Measurements from ENCODE around the gene PRR18. TPM values are rescaled to one million over a fixed set of nuclear protein-coding genes. Genes with fewer than 3 reads are reported as not detected.

Gene PRR18
- total RNA-seq, 1 donor from 2014 or later = 0.59 TPM

DNA sequence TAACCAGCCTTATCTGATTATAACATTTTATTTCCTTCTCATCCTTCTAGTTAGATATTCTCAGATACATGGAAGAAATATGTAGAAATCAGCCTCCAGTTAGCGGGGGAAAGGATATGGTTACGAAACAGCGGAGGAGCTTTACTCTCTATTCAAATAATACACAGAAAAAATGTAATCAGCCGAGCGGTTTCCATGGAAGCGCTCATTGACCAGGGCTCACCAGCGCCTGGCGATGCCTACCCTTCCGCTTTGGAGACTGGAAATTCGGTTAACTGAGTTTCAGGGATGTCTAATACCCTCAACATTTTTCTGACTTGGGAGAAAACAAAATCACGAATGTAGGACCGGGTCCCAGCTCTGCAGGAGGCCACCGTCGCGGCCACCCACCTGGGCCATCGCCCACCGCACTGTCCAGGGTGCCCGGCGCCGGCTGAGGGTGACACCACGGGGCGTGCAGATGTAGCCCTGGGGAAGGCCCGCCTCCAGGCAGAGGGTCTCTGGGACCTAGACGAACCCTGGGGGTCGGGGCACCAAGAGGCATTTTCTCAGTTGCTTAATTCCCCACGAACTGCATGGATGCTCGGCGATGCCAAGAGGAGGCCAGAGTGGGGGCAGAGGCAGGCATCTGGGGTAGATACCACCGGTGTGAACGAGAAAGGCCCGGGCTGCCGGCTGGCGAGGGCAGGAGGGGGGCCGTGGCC lies 1.7 kb downstream of the PRR18 start:
- TF ChIP-seq, protein P1, sequence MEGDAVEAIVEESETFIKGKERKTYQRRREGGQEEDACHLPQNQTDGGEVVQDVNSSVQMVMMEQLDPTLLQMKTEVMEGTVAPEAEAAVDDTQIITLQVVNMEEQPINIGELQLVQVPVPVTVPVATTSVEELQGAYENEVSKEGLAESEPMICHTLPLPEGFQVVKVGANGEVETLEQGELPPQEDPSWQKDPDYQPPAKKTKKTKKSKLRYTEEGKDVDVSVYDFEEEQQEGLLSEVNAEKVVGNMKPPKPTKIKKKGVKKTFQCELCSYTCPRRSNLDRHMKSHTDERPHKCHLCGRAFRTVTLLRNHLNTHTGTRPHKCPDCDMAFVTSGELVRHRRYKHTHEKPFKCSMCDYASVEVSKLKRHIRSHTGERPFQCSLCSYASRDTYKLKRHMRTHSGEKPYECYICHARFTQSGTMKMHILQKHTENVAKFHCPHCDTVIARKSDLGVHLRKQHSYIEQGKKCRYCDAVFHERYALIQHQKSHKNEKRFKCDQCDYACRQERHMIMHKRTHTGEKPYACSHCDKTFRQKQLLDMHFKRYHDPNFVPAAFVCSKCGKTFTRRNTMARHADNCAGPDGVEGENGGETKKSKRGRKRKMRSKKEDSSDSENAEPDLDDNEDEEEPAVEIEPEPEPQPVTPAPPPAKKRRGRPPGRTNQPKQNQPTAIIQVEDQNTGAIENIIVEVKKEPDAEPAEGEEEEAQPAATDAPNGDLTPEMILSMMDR (IDR thresholded peaks at IDR 0.05) = no peak
- ATAC-seq (peak in 1 of 2 donors; percentile 38), DNase-seq (no peak)
- intact Hi-C loops (cut with DNase I) = no loop called here
- Histone ChIP-seq H3K36me3 (no peaks in the 10 kb centered on the region), H3K9me3 (no peaks in the 10 kb centered on the region), H3K27me3 (ENCODE audit: low read depth) (peaks cover 54% of the 10 kb centered on the region), H3K27ac (no peak overlapping the region), H3K4me3 (peak overlapping the region; percentile 48), H3K4me1 (peaks cover 18% of the 10 kb centered on the region)

DNA sequence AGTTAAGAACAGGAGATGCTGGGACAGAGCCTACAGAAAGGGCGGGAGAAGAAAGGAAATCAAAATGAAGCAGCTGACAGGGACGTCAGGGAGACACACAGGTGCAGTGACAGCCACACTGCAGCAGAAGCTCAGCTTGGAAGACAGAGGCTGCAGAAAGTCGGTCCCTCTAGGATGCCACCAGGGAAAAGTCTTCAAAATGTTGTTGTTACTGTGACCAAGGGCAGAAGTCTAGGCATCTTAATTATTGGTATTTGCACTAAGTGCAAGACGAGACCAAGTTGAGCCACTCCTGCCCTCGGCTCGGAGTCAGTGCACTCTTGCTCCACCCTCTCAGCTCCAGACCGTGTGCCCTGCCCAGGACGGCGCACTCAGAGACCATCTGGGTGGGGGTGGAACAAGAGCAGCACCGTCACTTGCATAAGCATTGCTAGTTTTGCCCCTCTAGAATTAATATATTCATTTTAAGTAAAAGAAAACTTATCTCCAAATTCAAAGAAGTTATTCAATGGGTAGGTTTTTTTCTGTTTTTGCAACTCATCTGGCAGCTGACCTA lies 2.6 kb downstream of the PRR18 start:
- TF ChIP-seq, protein P1 (IDR thresholded peaks at IDR 0.05) = no peak
- H3K9me3 ChIP-seq = no peaks in the 10 kb centered on the region
- H3K36me3 ChIP-seq = no peaks in the 10 kb centered on the region
- DNase-seq = no peak
- H3K27ac ChIP-seq = no peak overlapping the region
- H3K4me1 ChIP-seq = peaks cover 18% of the 10 kb centered on the region
- no peak overlapping the region for H3K4me3 ChIP-seq
- H3K27me3 ChIP-seq (ENCODE audit: low read depth) = peaks cover 54% of the 10 kb centered on the region
- ATAC-seq = no peak
- intact Hi-C loops (cut with DNase I) = no loop called here

DNA sequence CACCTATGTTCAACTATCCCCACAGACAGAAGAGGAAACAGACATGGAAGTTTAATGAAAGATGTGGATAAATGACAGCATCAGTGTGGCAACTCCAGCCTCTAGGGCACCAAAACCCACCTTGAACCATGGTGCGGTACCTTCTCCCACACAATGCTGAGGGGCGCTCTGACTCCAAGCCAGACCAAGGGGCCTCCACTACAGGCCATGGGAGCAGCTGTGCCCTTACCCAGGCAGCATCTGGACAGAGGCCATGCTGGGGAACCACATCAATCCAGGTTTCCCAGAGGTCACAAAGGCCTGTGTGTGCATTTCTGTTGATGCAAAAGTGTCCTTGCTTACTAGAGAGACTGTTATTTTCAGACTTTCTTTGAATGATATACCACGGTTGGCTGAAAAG lies 4.1 kb downstream of the PRR18 start:
- no peak for DNase-seq
- H3K4me1 ChIP-seq = peaks cover 18% of the 10 kb centered on the region
- TF ChIP-seq, protein P1 (IDR thresholded peaks at IDR 0.05) = no peak
- no peak overlapping the region for H3K27ac ChIP-seq
- no peaks in the 10 kb centered on the region for H3K9me3 ChIP-seq
- no peaks in the 10 kb centered on the region for H3K36me3 ChIP-seq
- H3K27me3 ChIP-seq (ENCODE audit: low read depth) = peaks cover 52% of the 10 kb centered on the region
- no peak for ATAC-seq
- H3K4me3 ChIP-seq = no peak overlapping the region
- intact Hi-C loops (cut with DNase I) = no loop called here

DNA sequence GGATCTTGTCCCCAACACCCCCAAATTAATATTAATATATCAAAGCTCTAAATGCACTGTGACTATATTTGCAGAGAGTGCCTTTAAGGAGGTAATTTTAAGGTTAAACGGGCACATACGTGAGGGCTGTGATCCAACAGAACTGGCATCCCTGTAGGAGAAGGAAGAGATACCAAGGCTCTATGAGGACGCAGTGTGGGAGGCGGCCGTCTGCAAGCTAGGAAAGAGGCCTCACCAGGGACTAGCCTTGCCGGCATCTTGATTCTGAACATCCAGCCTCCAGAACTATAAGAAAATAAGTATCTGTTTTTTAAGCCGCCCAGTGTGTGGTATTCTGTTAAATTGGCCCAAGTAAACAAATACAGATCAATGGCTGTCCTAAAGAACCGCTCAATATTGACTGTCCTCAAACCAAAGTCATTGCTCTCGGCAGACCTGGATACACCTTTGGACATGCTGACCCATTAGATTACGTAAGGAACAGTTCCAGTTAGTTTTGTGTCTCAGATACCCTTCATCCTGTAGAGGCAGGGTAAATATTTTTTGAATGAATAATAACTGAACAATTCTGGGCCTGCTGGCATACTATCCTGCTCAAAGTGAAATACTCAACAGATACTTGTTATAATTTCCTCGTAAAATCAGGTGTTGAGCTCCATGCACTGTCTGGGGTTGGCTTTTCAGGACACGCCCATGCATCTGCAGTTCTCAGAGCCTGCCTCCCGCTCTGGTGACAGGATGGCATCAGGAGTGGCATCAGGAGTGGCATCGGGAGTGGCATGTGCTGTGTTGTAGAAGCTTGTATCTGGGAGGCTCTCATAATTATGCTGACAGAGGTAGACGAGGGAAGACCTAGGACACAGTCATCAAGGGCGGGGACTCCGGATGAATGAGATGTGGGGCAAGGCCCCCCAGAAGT lies 6.3 kb downstream of the PRR18 start:
- peaks cover 46% of the 10 kb centered on the region for H3K27me3 ChIP-seq (ENCODE audit: low read depth)
- no peaks in the 10 kb centered on the region for H3K9me3 ChIP-seq
- H3K4me1 ChIP-seq = peaks cover 3% of the 10 kb centered on the region
- no peaks in the 10 kb centered on the region for H3K36me3 ChIP-seq
- TF ChIP-seq, protein P1 (IDR thresholded peaks at IDR 0.05) = no peak
- DNase-seq = no peak
- no peak for ATAC-seq
- no peak overlapping the region for H3K27ac ChIP-seq
- no peak overlapping the region for H3K4me3 ChIP-seq
- intact Hi-C loops (cut with DNase I) = no loop called here

DNA sequence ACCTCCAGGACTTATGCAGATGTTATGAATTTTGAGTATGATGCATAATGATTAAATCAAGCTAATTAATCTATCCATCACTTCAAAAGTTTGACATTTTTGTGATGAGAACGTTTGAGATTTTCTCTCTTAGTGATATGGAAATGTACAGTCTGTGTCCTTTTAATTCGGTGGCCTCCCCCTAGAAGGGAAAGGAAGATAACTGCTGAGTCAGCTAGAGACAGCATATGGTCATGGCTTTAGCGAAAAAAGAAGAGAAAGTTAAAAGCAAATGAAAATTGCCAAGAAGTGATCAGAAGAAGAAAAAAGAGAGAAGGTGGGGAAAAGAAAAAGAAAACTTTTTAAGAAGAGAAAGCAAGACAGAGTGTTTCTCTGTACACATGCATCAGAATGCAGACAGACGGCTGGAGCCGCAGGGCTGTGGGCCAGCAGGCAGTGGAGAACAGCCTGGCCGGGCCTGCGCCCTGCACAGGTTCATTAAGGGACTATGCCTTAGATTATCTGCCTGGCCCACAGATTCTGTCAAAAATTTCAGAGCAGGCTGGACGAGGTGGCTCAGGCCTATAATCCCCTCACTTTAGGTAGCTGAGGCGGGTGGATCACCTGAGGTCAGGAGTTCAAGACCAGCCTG lies 7.7 kb downstream of the PRR18 start:
- intact Hi-C loops (cut with DNase I) = no loop called here
- H3K9me3 ChIP-seq = no peaks in the 10 kb centered on the region
- H3K4me3 ChIP-seq = no peak overlapping the region
- no peaks in the 10 kb centered on the region for H3K4me1 ChIP-seq
- no peaks in the 10 kb centered on the region for H3K36me3 ChIP-seq
- no peak overlapping the region for H3K27ac ChIP-seq
- TF ChIP-seq, protein P1 (IDR thresholded peaks at IDR 0.05) = no peak
- ATAC-seq (no peak), DNase-seq (no peak)
- H3K27me3 ChIP-seq (ENCODE audit: low read depth) = peaks cover 36% of the 10 kb centered on the region

All from lower lobe of right lung (tissue), 2 donors.